HG03442 (cell line): ENCODE results near the gene SLC9A9.
A peak's percentile ranks its signal among the peaks of the same experiment; 100 is the strongest.
"Not testable (repeated sequence)": the region's sequence is repeated elsewhere in the genome, so short reads cannot be mapped to it uniquely, and the experiment has no call there.

ENCODE experiments used
- ATAC-seq: cut with Tn5 transposase; IDR thresholded peaks from one replicate; pipeline ENCODE4 v1.9.1; 2021; ENCODE audit warnings: mild to moderate bottlenecking, moderate library complexity; ENCODE audit not compliant: unreplicated experiment

Gene SLC9A9

DNA sequence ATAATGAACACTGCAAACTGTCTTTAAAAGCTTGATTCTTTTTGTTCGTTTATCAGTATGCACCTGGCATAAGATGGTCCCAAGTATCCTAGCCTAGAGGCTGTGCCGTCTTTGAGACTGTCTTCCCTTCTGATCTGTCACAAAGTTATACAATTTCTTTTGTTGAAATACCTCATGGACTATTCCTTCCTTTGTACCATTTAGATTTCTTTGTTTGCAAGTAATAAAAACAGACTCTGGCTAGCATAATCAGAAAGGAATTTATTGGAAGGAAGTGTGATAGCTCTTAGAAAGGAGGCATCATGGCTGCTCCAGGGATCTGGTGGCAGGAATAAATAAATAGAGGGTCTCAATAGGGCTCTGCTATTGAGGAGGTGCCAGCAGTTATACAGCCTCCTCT is 280.4 kb downstream of the SLC9A9 start:
- no peak for ATAC-seq

DNA sequence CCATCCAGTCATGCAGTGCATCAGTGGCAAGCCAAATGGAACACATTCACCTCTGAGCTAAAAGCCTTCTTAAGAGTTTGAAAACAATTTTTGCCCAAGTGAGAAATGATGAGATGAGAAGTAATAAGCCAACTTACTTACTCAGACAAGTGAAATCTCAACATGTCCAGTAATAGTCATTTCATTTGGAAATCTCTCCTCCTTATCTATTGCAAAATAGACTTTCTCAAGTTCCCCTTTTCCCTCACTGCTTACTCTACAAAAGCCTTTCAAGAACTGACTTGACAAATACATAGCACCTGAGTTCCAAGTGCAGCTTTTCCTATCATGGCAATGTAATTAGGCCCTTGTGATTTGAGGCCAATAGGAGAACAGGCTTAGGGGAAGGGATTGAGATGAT is 282.3 kb downstream of the SLC9A9 start:
- ATAC-seq = no peak

DNA sequence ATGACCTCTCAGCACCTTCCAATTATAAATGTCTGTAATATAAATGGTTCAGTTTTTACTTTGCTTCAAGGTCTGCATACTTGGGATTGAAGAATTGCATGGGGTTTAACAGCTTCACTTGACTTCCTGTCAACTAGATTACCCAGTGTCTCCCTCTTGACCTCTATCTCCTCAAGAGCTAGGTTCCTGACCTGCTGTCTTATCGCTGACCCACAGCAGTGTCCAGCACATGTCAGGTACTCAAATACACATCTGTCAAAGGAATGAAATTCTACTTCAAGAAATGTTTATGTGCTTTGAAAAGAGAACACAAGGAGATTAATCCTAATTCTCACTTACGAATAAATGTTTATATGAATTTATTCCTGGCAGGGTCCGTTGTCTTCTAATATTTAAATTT is 284.5 kb downstream of the SLC9A9 start:
- ATAC-seq = no peak

DNA sequence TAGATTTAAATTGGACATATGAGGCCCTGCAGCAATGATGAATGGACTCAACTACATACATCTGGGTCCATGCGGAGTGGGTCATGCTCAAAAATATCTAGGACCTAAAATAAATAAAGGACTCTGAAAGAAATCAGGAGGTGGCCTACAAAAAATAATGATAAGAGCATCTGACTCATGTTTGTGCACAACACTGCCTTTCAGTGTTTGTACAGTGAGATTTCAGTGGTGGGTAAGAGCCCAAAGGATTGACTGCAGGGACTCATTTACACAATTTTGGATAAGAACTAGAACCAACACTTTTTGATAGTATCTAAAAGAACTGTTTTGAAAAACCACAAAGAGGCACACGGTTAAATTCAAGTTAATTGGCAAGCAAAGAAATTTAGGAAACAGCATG is 285.5 kb downstream of the SLC9A9 start:
- no peak for ATAC-seq

DNA sequence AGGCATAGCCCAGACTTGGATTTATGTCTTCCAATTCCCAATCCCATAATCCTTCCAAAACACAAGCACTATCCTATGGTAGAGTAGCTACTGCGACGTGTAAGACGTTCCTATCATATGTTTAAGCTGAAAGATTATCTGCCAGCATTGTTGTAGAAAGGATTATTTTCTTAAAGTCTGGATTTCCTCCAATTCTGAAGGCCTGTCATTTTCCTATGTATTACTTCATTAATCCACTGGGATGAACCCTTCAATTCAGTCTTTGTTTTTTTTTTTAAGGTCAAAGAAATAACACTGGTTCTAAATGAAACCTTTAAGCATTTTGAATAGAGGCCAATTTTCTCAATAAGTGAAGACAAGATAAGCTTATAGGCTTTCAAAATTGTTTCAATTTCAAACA is 289.0 kb downstream of the SLC9A9 start:
- no peak for ATAC-seq

DNA sequence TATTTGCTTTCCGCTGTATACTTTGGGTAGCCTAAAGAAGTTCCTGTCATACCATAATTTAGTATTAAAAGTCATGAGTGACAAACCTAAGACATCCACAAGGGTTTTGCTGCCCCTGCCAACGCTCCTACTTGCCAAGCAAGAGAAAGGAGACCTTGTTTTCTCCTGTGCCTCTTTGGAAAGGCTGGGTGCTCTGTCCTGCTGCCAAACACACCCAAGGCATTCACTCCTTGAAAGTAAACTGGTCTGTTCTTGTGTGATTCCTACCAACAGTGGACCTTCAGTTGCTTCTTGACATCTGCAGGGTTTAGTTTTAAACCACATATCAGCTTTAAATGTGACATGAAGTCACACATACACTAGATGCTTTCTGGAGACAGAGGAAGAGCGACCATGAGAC is 295.4 kb downstream of the SLC9A9 start:
- ATAC-seq = no peak

DNA sequence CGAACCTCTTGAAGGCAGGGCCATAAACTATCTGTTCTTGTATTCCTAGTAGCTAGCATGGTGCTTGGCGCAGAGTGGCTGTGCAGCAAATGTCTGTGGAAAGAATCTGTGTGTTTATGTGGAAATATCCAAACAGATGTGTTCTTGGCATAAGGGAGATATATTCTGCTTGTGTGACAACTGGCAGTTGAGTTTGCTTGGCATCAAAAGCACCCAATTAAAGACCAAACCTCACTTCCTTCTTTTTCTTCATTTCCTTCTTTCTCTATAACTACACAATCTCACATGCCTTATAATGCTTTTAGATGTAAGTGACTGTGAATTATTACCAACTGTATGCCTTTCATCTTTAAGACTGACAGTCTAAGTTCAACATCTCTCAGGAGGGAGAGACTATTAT is 296.5 kb downstream of the SLC9A9 start:
- no peak for ATAC-seq

DNA sequence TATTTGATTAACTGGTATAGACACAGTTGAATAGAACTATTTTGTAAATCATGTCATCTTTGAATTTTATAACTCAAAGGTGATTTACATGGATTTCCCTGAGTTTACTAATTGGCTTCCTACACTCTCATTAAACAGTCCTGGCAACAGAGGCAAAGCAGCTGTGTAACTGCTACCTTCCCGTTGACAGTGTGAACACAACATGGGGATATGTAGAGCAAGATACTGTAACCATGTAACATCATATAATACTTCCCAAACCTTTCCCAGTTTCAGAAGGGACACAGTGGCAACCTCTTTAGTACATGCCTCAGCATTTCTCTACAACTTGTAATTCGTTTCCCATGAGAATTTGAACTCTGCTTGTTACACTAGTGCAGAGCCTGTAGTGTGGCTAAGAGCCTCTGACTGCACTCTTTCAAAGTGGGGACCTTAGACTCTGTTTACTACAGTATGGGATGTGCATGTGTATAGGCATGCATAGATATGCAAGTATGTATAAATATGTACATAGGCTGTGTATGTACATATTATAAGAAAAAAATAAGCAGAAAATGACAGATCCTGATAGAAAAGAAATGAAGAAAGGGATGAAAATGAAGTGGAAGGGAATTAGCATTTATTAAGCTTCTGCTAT is 299.3 kb downstream of the SLC9A9 start:
- no peak for ATAC-seq

DNA sequence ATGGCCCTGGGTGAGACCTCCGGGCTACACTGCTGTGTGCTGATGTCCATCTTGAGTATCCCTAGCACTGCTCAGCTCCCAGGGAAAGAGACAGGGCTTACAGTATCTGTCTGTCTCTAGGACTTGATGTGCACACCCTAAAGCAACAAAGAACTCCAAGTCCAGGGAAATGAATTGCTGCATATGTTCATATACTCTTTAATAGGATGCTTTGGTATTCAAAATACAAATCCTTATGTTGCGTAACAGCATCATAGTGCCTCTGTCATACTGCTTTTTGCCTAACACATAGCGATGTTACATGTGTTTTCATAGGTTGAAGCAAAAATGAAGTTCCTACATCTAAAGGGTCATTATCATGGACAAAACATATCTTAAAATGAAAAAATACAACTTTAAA is 299.9 kb downstream of the SLC9A9 start:
- no peak for ATAC-seq

DNA sequence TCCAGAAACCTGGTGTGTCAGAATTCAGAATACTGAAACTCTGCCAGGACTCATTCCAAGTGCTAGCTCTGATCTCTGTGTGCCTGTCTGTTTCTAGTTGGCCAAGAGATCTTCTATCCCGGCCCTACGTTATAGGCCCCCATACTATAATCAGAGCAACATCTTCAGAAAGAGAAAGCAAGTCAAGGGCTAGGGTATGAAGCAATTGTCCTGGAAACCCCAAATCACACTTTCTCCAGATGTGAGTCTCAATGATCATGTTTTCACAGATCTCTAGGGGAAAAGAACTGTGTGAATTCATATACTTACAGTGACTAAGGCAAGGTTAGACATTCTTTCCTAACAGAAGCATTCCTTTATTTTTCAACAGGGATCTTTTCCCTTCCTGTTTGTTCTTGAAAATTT is 309.7 kb downstream of the SLC9A9 start:
- no peak for ATAC-seq

DNA sequence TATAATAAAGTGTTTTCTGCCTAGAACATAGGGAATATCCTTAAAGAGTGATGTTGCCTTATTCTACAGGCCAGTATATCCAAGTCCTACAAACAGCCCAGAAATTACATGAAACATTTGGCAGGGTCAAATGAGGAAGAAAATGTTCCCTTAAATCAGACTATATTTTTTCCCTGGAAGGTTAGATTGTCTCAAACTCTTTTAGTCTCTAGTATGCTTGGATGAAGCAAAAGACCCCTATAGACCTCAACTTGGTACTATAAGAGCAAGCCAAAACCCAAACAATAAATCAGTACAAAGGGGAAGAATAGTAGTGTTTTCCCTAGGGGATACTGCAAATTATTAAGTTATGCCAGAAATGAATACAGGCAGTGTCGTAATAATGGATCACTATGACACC is 310.2 kb downstream of the SLC9A9 start:
- ATAC-seq = no peak

DNA sequence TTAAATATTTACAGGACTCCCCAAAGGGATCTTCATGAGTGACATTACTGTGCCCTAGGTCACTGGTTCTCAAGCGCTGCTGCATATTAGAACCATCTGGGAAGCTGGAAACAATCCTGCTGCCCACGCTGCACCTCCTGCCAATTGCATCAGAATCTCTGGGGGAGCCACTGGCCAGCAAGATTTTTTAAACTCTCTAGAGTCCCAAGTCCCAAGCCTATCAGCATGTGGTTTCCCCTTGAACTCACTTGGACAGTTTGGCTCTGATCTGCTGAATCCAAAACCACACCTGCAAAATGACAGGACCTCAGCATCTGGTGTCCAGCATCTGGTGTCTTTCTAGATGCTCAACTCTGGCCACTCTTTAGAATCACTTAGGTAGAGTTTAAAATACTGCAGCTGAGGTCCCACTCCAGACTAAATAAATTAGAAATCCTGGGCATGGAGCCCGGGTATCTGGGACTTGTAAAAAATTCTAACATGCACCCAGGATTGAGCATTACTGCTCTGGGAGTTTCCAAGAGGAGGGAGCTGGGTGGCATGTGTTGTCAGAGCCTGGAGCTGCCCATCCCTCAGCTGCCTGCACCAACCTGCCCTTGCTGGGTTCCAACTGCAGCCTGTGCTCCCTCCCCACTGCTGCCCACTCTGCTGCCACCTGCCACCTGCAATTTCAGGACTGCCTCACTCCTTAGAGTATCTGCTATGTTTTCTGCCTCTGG is 311.3 kb downstream of the SLC9A9 start:
- ATAC-seq = no peak

DNA sequence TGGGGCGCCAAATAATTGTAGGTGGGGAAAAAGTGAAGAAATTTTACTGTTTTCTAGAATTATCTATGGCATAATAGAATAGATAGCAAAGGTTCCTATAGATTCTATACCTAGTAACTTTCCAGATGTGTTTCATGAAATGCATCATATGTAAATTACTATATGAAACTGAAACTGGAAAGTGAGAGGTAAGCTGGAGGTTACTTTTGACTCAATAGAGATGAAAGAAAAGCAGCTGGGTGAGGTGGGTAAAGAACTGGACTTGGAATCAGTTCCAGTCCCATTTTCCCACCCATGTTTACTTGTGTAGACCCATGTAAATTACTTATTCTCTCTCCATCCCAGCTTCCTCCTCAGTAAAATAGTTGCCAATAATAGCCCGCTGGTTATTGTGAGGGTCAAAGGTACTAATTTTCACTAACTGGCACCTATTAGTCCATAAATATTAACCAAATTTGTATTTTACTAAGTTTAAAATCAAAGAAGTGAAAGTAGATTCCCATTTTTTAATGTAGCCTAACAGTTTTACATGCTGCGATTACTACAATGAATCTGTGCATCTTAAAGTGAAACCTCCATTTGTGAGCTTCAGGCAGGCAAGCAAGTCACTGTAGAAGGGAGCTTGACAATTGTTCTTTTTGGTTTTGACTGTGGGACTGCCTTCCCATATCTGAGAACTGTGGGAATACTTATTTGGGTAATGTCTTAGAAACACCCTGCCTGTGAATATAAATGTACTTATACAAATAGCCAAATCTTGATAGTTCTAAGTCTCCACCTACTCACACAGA is 312.1 kb downstream of the SLC9A9 start:
- peak; percentile 95 for ATAC-seq

DNA sequence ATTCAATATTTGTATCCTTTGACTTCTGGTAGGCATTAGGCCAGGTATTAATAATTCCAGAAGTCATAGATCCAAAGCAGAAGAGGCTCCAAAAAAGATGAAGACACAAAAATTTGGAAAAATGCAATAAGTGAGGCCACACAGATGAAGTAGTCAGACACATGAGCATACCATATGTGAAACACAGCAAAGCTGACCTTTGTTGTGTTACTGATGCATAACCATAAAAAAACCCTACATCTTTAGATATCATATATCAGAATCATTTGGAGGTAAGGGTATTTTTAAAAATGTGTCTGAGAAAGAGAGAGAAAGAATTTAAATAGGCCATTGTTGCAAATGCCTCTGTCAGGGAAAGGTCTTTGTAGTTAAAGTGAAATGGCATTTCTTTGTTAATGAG is 314.9 kb downstream of the SLC9A9 start:
- ATAC-seq = no peak

DNA sequence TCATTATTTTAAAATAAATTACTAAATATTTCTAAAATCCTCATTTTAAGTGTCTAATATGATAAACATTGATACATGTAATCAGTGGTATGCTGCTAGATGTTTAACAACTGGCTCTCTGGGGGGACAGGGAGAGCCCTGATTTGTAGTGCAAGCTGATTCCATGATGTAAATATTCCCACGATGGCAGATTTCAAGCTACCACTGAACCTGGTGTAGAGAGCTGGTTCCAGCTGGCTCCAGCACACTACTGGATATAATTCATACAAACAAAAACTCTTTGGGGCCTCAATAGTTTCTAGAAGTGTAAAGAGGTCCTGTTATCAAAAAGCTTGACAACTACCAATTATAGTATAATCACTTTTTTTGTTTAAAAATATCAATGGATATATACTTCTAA is 316.2 kb downstream of the SLC9A9 start:
- no peak for ATAC-seq

DNA sequence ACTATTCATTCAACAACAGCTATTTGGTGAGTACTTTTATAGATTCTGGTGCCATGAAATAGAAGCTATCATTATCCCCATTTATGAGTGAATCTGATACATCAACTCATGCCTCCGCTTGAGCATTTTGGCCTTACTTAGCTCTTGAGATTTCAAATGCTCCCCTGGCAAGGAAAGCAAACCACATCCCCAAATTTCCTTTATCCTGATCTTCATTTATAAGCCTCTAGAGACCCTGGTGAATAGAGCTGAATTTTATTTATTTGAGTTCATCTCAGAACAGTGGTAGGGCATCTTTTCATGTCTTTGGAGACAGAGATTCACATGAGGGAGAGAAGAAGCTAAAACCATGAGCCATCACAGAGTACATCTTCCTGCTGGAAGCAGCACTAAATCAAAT is 317.2 kb downstream of the SLC9A9 start:
- no peak for ATAC-seq

DNA sequence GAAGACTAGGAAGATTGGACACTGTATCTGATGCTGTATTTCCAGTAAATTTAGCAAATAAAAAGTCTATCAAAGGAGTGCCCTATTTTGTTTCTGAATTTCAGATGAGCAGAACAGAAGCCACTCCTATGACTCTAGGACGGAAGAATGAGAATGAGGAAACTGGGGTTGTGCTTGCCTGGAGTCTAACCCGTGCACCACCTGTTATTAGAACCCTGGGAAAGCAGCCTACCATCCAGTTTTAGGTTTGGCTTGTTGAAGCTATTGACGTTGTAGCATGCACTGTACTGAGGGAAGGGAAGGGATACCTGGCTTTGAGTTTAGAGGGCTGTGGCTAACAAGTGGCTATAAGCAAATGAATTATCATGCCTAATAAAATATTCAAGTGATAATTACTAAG is 318.5 kb downstream of the SLC9A9 start:
- no peak for ATAC-seq

DNA sequence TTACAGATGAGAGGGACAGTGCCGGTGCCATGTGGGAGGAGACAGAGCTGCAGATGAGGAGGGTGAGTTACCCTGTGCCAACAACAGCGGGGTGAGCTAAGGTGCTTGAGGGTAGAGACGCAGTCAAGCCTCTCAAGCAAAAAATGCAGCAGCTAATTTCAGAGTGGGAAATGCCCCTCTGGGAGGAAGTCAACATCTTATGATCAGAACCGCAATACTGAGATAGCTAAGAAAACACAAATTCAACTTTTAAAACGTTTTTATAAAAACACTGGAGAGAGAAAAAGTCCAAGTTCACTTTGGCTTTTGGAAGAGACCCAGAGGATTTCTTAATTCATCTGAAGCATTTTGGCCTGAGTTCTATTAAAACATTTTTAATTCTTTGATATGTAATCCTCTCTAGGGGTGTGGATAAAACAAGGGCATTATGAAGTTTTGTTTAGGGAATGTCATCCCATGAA is 319.2 kb downstream of the SLC9A9 start:
- peak; percentile 86 for ATAC-seq

DNA sequence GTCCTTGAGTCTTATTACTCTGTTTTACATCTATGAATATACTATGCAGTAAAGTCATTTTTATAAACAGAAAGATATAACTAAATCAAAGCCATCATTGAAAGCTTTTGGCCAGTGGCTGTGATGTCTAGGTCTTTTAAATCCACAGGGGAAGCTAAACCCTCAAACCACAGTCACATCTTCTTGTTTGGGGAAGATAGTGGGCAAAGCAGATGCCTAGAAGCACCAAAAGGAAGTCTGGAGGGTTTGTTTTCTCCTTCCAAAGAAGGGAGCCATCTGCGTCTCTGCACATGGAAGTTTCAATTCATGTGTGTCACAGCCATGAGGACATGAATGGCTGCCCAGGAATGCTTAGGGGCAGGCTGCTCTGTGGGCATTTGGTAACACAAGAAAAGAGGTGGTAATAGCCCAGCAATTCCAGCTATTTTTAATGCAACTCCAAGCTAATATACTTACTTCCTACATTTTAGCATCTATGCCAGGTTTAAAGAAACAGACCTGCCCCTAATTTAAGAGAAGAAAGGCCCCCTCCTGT is 322.2 kb downstream of the SLC9A9 start:
- no peak for ATAC-seq

DNA sequence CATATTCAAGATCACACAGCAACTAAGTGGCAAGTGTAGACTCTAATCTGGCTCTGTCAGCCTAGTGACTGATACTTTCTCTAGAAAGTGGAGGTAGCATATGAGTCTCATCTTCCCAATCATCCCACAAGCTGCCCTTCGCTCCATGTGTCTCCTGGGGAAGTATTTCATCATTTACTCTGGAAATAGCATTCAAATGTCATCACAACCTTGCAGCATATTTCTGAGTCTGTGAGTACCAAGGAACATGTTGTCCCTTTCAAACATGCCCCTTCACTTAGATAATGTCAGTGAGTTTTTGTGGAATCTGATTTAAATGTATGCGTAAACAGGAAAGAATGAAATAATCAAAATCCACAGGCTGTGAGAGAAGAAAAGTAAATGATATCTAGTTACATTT is 322.9 kb downstream of the SLC9A9 start:
- ATAC-seq = no peak

DNA sequence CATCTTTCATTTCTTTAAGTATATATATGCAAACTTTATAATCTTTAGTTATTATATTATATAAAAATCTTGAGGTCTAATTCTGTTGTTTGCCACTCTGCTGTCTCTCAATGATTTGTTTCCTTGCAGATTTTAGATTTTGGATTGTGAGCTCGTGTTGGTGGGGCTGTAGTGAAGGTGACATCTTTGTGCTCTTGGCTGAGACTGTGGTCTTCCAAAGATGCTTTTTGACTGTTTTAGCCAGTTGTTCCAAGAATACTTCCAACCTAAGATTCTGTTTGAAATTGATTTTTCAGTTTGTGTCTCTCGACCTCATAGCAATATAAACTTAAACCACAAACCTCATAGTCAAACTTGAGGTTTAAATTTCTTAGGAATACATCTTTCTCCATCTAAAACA is 326.5 kb downstream of the SLC9A9 start:
- no peak for ATAC-seq

DNA sequence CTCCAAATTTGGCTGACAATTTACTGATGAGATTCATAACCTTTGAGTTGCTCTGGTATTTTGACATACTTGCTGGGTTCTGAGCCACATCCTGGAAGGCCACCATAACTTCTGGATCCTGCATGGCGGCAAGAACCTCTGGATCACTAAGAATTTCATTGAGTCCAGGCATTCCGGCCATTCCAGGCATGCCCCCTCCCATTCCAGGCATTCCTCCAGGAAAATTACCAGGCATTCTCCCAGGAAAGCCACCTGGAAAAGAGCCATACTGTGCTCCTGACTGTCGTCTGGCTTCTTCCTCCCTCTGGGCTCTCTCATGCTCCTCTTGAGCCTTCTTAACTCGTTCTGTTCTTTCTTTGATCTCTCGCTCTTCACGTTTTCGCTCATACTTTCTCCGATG is 331.1 kb downstream of the SLC9A9 start:
- ATAC-seq = not testable (repeated sequence)
